ENCODE results near the gene TIAM2. TPM values are rescaled to one million over a fixed set of nuclear protein-coding genes. Genes with fewer than 3 reads are reported as not detected.

TIAM2 gene
- total RNA-seq, 1 donor from 2014 or later = 2.4 TPM

DNA sequence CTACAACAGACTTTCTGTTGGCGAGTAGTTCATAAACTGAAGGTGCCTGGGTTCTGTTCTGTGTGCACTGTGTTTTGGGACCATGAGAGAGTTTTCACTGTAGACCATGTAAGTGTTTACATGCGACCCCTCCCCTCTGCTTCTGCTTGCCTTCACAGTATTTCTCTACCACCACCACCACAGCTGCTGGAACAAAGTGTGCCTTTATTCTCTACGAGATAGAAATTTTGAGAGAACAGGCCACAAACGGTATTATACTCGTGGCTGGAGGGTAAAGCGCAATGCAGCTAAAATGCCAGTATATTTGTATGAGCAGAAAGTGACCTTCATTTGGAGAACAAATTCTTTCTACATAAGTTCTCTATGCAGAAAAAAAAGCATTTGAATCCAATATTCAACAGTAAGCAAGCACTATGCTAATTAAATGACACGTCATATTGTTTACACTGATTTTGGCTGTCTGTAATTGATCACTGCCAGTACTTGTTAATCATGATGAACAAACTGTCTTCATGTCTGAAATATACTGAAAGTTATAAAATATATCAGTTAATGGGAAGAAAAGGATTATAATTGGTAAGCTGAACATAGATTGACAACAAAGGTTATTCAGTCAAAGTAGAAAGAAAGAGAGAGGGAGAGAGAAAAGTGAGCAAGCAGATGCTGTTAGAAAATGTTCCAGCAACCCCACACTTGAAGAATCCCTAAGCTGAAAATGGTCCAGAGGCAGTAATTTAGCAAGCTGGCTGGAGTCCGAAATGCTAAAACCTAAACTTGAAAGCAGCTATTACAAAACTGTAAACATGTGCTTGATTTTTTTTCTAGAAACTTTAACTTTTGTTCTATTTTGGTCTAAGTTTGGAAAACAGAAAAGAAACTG is 277.5 kb downstream of the TIAM2 start:
- FAIRE-seq (no peak), DNase-seq (ENCODE audit: low read depth) (no peak)
- no peak for TF ChIP-seq CTCF (IDR thresholded peaks at IDR 0.05; ENCODE audit: insufficient read depth, low read length, severe bottlenecking)
- Histone ChIP-seq H3K4me3 (ENCODE audit: low read depth, low read length) (no peak overlapping the region), H3K27me3 (ENCODE audit: control insufficient read depth, insufficient read depth, low read length) (no peaks in the 10 kb centered on the region), H3K36me3 (ENCODE audit: control insufficient read depth, insufficient read depth, low read length) (no peaks in the 10 kb centered on the region)

DNA sequence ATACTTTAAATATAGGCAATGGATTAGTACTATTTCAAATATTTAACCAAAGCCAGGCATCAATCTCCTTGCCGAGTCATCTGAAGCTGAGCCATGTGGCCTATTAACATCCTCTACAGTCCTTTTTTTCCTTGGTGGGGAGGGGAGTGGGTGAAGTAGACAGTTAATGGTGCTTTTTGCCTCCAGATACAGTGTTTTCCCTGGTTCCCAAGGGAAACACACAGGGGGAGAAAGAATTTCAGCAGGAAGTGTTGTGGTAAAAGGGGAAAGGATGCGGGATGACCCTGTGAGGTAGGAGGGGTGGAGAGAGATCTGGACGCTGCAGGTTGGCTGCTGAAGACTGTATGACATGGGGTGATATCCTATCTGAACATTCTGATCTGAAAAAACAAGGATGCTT is 278.3 kb downstream of the TIAM2 start:
- H3K27me3 ChIP-seq (ENCODE audit: control insufficient read depth, insufficient read depth, low read length) = no peaks in the 10 kb centered on the region
- no peak for FAIRE-seq
- TF ChIP-seq CTCF (IDR thresholded peaks at IDR 0.05; ENCODE audit: insufficient read depth, low read length, severe bottlenecking) = no peak
- peak; percentile 29 for DNase-seq (ENCODE audit: low read depth)
- no peaks in the 10 kb centered on the region for H3K36me3 ChIP-seq (ENCODE audit: control insufficient read depth, insufficient read depth, low read length)
- no peak overlapping the region for H3K4me3 ChIP-seq (ENCODE audit: low read depth, low read length)

- Histone ChIP-seq H3K4me3 (ENCODE audit: low read depth, low read length) (no peak overlapping the region), H3K27me3 (ENCODE audit: control insufficient read depth, insufficient read depth, low read length) (no peaks in the 10 kb centered on the region), H3K36me3 (ENCODE audit: control insufficient read depth, insufficient read depth, low read length) (no peaks in the 10 kb centered on the region)
- TF ChIP-seq CTCF (IDR thresholded peaks at IDR 0.05; ENCODE audit: insufficient read depth, low read length, severe bottlenecking) = no peak
- DNase-seq (ENCODE audit: low read depth) = no peak
- FAIRE-seq = no peak
Observed at GRCh38 chr6:155274106-155274505, 279.0 kb downstream of the TIAM2 start.

DNA sequence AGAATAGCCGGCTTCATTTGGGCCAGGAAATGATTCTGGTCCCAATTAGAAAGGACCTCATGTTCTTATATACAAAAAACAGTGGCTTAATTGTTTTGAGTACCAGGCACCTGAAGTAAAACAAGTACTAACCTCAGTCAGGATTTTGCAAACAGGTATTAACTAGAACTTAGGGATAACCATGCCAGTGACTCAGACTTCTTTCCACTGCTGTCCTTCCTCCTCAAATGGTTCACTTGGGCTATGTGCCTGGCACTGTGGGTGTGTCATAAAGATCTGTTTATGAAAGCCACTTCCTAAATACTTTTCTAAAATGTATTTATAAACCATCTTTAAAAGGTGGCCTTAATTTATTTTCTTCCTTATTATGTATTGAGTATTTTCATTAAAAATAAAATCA is 279.4 kb downstream of the TIAM2 start:
- DNase-seq (ENCODE audit: low read depth) = peak; percentile 82
- FAIRE-seq = no peak
- Histone ChIP-seq H3K36me3 (ENCODE audit: control insufficient read depth, insufficient read depth, low read length) (no peaks in the 10 kb centered on the region), H3K27me3 (ENCODE audit: control insufficient read depth, insufficient read depth, low read length) (no peaks in the 10 kb centered on the region), H3K4me3 (ENCODE audit: low read depth, low read length) (no peak overlapping the region)
- TF ChIP-seq CTCF (IDR thresholded peaks at IDR 0.05; ENCODE audit: insufficient read depth, low read length, severe bottlenecking) = no peak

GRCh38 chr6:155275808-155276480 is 280.8 kb downstream of the TIAM2 start:
- H3K36me3 ChIP-seq (ENCODE audit: control insufficient read depth, insufficient read depth, low read length) = no peaks in the 10 kb centered on the region
- no peak for TF ChIP-seq CTCF (IDR thresholded peaks at IDR 0.05; ENCODE audit: insufficient read depth, low read length, severe bottlenecking)
- DNase-seq (ENCODE audit: low read depth) (no peak), FAIRE-seq (no peak)
- H3K27me3 ChIP-seq (ENCODE audit: control insufficient read depth, insufficient read depth, low read length) = no peaks in the 10 kb centered on the region
- H3K4me3 ChIP-seq (ENCODE audit: low read depth, low read length) = no peak overlapping the region
